ENCODE measurements around the gene HSD17B7.
"Not testable (repeated sequence)": the region's sequence is repeated elsewhere in the genome, so short reads cannot be mapped to it uniquely, and the experiment has no call there.

HSD17B7 gene

GRCh38 chr1:162774007-162774406 is 16.5 kb upstream of the HSD17B7 start:
- Histone ChIP-seq H3K4me3 (ENCODE audit: low read length) (no peak overlapping the region), H3K9me3 (ENCODE audit: control insufficient read depth, low read length) (no peaks in the 10 kb centered on the region), H3K4me1 (ENCODE audit: control insufficient read depth, insufficient read depth, low read length) (no peaks in the 10 kb centered on the region), H3K27me3 (ENCODE audit: control insufficient read depth, insufficient read depth, low read length) (no peaks in the 10 kb centered on the region), H3K9ac (ENCODE audit: low read length) (no peak overlapping the region), H3K36me3 (ENCODE audit: control insufficient read depth, insufficient read depth, low read length) (no peaks in the 10 kb centered on the region)

- Histone ChIP-seq H3K27me3 (ENCODE audit: control insufficient read depth, insufficient read depth, low read length) (no peaks in the 10 kb centered on the region), H3K4me1 (ENCODE audit: control insufficient read depth, insufficient read depth, low read length) (no peaks in the 10 kb centered on the region), H3K9me3 (ENCODE audit: control insufficient read depth, low read length) (no peaks in the 10 kb centered on the region), H3K9ac (ENCODE audit: low read length) (no peak overlapping the region), H3K4me3 (ENCODE audit: low read length) (no peak overlapping the region), H3K36me3 (ENCODE audit: control insufficient read depth, insufficient read depth, low read length) (no peaks in the 10 kb centered on the region)
Measured at GRCh38 chr1:162779043-162779442, 11.5 kb upstream of the HSD17B7 start.

- no peaks in the 10 kb centered on the region for H3K27me3 ChIP-seq (ENCODE audit: control insufficient read depth, insufficient read depth, low read length)
Measured at GRCh38 chr1:162782671-162783070, 7.8 kb upstream of the HSD17B7 start.

GRCh38 chr1:162784926-162785325 is 5.6 kb upstream of the HSD17B7 start:
- not testable (repeated sequence) for H3K4me3 ChIP-seq (ENCODE audit: low read length); H3K36me3 ChIP-seq (ENCODE audit: control insufficient read depth, insufficient read depth, low read length); H3K9ac ChIP-seq (ENCODE audit: low read length); H3K4me1 ChIP-seq (ENCODE audit: control insufficient read depth, insufficient read depth, low read length); H3K27me3 ChIP-seq (ENCODE audit: control insufficient read depth, insufficient read depth, low read length); H3K9me3 ChIP-seq (ENCODE audit: control insufficient read depth, low read length)

More at GRCh38 chr1:162782671-162783070, 7.8 kb upstream of the HSD17B7 start:
- H3K4me1 ChIP-seq (ENCODE audit: control insufficient read depth, insufficient read depth, low read length): no peaks in the 10 kb centered on the region
- H3K9me3 ChIP-seq (ENCODE audit: control insufficient read depth, low read length): no peaks in the 10 kb centered on the region
- no peak overlapping the region for H3K9ac ChIP-seq (ENCODE audit: low read length)
- no peak overlapping the region for H3K4me3 ChIP-seq (ENCODE audit: low read length)
- H3K36me3 ChIP-seq (ENCODE audit: control insufficient read depth, insufficient read depth, low read length): no peaks in the 10 kb centered on the region

DNA sequence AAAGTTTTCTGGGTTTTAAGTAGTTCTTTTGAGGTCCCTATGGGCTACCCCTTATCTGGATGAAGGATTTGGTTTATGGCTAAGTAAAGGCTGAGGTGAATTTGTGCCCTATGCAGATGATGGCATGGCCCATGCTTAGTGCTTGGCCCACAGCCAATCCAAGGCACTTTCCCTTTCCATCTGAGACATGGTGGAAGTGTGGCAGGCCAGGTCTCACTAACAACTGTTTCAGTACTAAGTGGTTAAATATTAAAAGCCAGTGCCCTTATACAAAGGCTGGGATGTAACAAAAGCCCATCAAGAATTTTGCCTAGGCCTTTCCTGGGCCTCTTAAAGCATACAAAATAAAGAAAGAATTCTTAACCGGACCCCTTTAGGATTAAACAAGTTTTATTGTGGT is 1.7 kb upstream of the HSD17B7 start:
- H3K36me3 ChIP-seq (ENCODE audit: control insufficient read depth, insufficient read depth, low read length); H3K27me3 ChIP-seq (ENCODE audit: control insufficient read depth, insufficient read depth, low read length); H3K9me3 ChIP-seq (ENCODE audit: control insufficient read depth, low read length); H3K4me1 ChIP-seq (ENCODE audit: control insufficient read depth, insufficient read depth, low read length); H3K4me3 ChIP-seq (ENCODE audit: low read length); H3K9ac ChIP-seq (ENCODE audit: low read length): not testable (repeated sequence)

GRCh38 chr1:162790985-162791357 is 469 bp downstream of the HSD17B7 start:
- not testable (repeated sequence) for H3K9me3 ChIP-seq (ENCODE audit: control insufficient read depth, low read length); H3K4me1 ChIP-seq (ENCODE audit: control insufficient read depth, insufficient read depth, low read length); H3K4me3 ChIP-seq (ENCODE audit: low read length); H3K27me3 ChIP-seq (ENCODE audit: control insufficient read depth, insufficient read depth, low read length); H3K36me3 ChIP-seq (ENCODE audit: control insufficient read depth, insufficient read depth, low read length)
- peak overlapping the region; percentile 43 for H3K9ac ChIP-seq (ENCODE audit: low read length)

DNA sequence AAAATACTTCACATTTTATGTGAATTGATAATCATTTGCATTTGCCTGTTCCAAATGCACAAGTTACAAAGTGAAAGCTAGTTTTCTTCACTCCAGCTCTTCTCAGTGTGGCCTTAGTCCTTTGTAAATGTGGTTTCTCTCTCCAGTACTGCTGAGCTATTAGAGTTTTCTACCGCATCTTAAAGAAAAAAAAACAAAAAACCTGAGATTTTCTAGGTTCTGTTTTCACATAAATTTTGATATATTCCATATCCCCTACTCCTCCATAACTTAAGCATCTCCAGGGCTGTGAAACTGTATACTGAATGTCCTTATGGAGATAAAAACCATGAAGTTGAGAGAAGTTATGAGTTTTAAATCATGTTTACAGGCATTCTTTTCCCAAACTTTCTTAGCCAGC is 3.8 kb downstream of the HSD17B7 start:
- H3K27me3 ChIP-seq (ENCODE audit: control insufficient read depth, insufficient read depth, low read length); H3K36me3 ChIP-seq (ENCODE audit: control insufficient read depth, insufficient read depth, low read length); H3K4me1 ChIP-seq (ENCODE audit: control insufficient read depth, insufficient read depth, low read length); H3K9me3 ChIP-seq (ENCODE audit: control insufficient read depth, low read length); H3K9ac ChIP-seq (ENCODE audit: low read length); H3K4me3 ChIP-seq (ENCODE audit: low read length): not testable (repeated sequence)

DNA sequence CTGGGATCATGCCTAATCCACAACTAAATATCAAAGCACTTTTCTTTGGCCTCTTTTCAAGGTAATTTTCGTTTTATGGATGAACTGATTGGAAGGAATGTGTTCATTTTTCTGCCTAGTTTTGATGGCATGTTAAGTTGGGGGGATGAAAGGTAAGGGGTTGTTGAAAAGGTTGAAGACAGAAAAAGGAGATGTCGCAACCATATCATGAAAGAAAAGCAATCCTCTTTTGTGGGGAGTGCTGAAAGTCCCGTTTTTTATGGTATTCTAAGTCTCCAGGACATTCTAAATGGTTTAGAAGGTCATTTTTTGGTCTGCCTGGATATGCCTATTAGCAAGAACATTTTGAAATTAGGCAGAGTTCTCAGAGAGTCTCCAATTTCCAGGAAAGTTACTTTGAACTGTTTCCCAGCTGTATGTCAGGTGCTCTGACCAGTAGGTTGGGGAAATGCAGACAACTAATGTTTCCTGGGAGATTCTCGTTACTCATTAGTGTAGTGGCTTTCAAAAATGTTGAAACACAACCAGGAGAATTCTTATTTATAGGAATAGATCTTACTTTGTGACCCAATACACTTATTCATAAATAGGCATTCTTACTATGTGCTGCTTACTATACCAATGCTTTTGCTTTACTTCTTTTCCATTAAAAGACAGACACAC is 6.2 kb downstream of the HSD17B7 start:
- not testable (repeated sequence) for H3K4me3 ChIP-seq (ENCODE audit: low read length); H3K9me3 ChIP-seq (ENCODE audit: control insufficient read depth, low read length); H3K9ac ChIP-seq (ENCODE audit: low read length); H3K36me3 ChIP-seq (ENCODE audit: control insufficient read depth, insufficient read depth, low read length); H3K4me1 ChIP-seq (ENCODE audit: control insufficient read depth, insufficient read depth, low read length); H3K27me3 ChIP-seq (ENCODE audit: control insufficient read depth, insufficient read depth, low read length)

DNA sequence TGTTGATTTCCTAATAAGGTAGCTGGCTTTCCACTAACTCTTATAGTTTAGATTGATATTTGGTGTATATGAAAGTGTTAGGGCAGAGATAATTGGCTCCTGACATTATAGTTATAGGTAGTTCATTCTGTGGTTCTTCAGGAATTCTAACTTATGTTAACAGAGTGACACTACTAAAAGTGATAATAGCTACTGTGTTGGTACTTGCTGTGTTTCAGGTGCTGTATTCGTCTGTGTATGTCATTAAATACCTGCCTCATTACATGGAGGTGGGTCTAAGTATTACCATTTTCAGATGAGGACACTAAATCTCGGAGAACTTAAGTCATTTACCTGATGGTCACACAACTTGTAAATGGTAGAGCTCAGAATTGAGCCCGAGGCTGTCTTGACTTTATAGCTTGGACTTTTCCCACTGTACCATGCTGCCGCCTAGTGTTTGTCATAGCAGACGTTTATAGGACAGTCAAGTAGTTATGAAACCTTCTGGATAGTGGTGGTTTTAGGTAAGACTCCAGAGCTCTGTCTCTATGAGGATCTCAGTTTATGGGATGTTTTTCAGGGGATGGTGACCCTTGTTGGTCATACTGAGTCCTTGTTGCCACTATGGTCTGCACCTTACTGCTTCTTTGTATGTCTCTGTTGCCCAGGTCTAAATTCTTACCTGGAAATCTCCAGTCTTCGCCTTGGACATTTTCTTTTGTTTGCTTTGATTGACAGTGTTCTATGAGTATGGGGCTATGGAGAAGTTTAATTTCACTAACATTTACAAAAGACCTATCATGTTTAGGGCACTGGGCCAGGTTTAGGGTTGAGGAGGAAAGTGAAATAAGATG is 9.7 kb downstream of the HSD17B7 start:
- H3K9ac ChIP-seq (ENCODE audit: low read length); H3K9me3 ChIP-seq (ENCODE audit: control insufficient read depth, low read length); H3K4me3 ChIP-seq (ENCODE audit: low read length); H3K4me1 ChIP-seq (ENCODE audit: control insufficient read depth, insufficient read depth, low read length); H3K36me3 ChIP-seq (ENCODE audit: control insufficient read depth, insufficient read depth, low read length); H3K27me3 ChIP-seq (ENCODE audit: control insufficient read depth, insufficient read depth, low read length): not testable (repeated sequence)

DNA sequence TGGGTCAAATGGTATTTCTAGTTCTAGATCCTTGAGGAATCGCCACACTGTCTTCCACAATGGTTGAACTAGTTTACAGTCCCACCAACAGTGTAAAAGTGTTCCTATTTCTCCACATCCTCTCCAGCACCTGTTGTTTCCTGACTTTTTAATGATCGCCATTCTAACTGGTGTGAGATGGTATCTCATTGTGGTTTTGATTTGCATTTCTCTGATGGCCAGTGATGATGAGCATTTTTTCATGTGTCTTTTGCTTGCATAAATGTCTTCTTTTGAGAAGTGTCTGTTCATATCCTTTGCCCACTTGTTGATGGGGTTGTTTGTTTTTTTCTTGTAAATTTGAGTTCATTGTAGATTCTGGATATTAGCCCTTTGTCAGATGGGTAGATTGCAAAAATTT is 17.0 kb downstream of the HSD17B7 start:
- H3K4me1 ChIP-seq (ENCODE audit: control insufficient read depth, insufficient read depth, low read length); H3K9me3 ChIP-seq (ENCODE audit: control insufficient read depth, low read length); H3K9ac ChIP-seq (ENCODE audit: low read length); H3K27me3 ChIP-seq (ENCODE audit: control insufficient read depth, insufficient read depth, low read length); H3K4me3 ChIP-seq (ENCODE audit: low read length); H3K36me3 ChIP-seq (ENCODE audit: control insufficient read depth, insufficient read depth, low read length): not testable (repeated sequence)

GRCh38 chr1:162812357-162812756 is 21.9 kb downstream of the HSD17B7 start:
- H3K36me3 ChIP-seq (ENCODE audit: control insufficient read depth, insufficient read depth, low read length); H3K27me3 ChIP-seq (ENCODE audit: control insufficient read depth, insufficient read depth, low read length); H3K9me3 ChIP-seq (ENCODE audit: control insufficient read depth, low read length); H3K4me1 ChIP-seq (ENCODE audit: control insufficient read depth, insufficient read depth, low read length); H3K9ac ChIP-seq (ENCODE audit: low read length); H3K4me3 ChIP-seq (ENCODE audit: low read length): not testable (repeated sequence)

DNA sequence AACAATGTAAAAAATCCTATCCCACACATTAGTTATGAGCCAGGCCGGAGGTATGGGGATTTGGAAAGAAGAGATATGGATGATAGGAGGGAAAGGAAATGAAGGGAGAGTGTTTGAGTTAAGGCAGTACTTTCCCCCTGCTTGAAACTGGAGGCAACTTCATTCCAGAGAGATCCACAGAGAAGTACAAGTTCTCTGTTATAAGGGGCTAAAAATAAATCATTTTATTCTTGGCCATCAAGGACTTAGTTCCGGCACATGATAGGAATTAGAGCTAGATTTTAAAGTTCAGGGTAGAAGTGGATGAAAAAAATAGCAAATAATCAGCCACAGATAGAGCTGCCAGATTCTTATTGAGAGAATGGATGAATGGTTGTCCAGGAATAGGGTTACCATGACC is 27.6 kb downstream of the HSD17B7 start:
- H3K9me3 ChIP-seq (ENCODE audit: control insufficient read depth, low read length); H3K9ac ChIP-seq (ENCODE audit: low read length); H3K4me3 ChIP-seq (ENCODE audit: low read length); H3K36me3 ChIP-seq (ENCODE audit: control insufficient read depth, insufficient read depth, low read length): not testable (repeated sequence)
- Histone ChIP-seq H3K27me3 (ENCODE audit: control insufficient read depth, insufficient read depth, low read length) (peaks cover 10% of the 10 kb centered on the region), H3K4me1 (ENCODE audit: control insufficient read depth, insufficient read depth, low read length) (peaks cover 12% of the 10 kb centered on the region)
